ENCODE measurements around the gene CST7. TPM values are rescaled to one million over a fixed set of nuclear protein-coding genes. Genes with fewer than 3 reads are reported as not detected.

Gene CST7
- polyA plus RNA-seq, 2 of the 4 experiments (the other 2 are of a cell fraction): not detected

- 86% methylated on average over 2 of the region's 2 CpGs for WGBS (ENCODE audit: missing lambda C conversion rate)
- FAIRE-seq: peak; percentile 68
- ChIA-PET CTCF (interaction anchor here (0.7 kb wide), 1 partner anchor 23 kb away, joined by 3 read pairs; no protein-coding TSS in a partner anchor), POLR2A (no interaction called here)
- no peaks in the 10 kb centered on the region for H3K4me1 ChIP-seq
- TF ChIP-seq FOSL2 (IDR thresholded peaks at IDR 0.05): no peak
- no peak for TF ChIP-seq FOSL2 (CRISPR knock-in tag; IDR thresholded peaks at IDR 0.05)
- no peak for TF ChIP-seq HMGXB4 (CRISPR knock-in tag; IDR thresholded peaks at IDR 0.05; ENCODE audit: borderline replicate concordance)
- no peak for ATAC-seq
- no peak for DNase-seq (ENCODE audit: low read depth in 1 of 2, low spot score in 1 of 2)
- H3K27ac ChIP-seq: no peak overlapping the region
- H3K4me3 ChIP-seq: no peak overlapping the region
- no peak overlapping the region for H3K4me2 ChIP-seq
- no peaks in the 10 kb centered on the region for H3K9me3 ChIP-seq
These were observed 11.8 kb downstream of the CST7 start for GRCh38 chr20:24960861-24961260.

- Histone ChIP-seq H3K27ac (no peak overlapping the region), H3K4me3 (no peak overlapping the region), H3K4me2 (no peak overlapping the region), H3K9me3 (no peaks in the 10 kb centered on the region), H3K4me1 (no peaks in the 10 kb centered on the region)
- DNase-seq (ENCODE audit: low read depth in 1 of 2, low spot score in 1 of 2) (no peak), ATAC-seq (no peak), FAIRE-seq (no peak)
- ChIA-PET CTCF (interaction anchor here (1.0 to 1.5 kb wide), 3 partner anchors 31 to 144 kb away, joined by 3 to 4 read pairs (median 3); no protein-coding TSS in a partner anchor), POLR2A (no interaction called here)
- 91% methylated on average over 20 of the region's 20 CpGs for WGBS (ENCODE audit: missing lambda C conversion rate)
- TF ChIP-seq CTCF (IDR thresholded peaks at IDR 0.05): no peak
- no peak for TF ChIP-seq JUN (IDR thresholded peaks at IDR 0.05)
- TF ChIP-seq ZSCAN20 (CRISPR knock-in tag; IDR thresholded peaks at IDR 0.05): no peak
- TF ChIP-seq CBX2 (IDR thresholded peaks at IDR 0.05; ENCODE audit: borderline replicate concordance, low read depth): no peak
- no peak for TF ChIP-seq SMC3 (IDR thresholded peaks at IDR 0.05)
- no peak for TF ChIP-seq KDM5A (IDR thresholded peaks at IDR 0.05)
- TF ChIP-seq RARB (CRISPR knock-in tag; IDR thresholded peaks at IDR 0.05): no peak
- TF ChIP-seq ATOH8 (CRISPR knock-in tag; IDR thresholded peaks at IDR 0.05; ENCODE audit: low read depth): no peak
- no peak for TF ChIP-seq CHD2 (IDR thresholded peaks at IDR 0.05; ENCODE audit: low read length, partially characterized antibody)
- TF ChIP-seq HMGXB4 (CRISPR knock-in tag; IDR thresholded peaks at IDR 0.05; ENCODE audit: borderline replicate concordance): no peak
- TF ChIP-seq RFX5 (IDR thresholded peaks at IDR 0.05): no peak
- TF ChIP-seq CHD4 (IDR thresholded peaks at IDR 0.05; ENCODE audit: borderline replicate concordance): no peak
- no peak for TF ChIP-seq E2F6 (IDR thresholded peaks at IDR 0.05; ENCODE audit: borderline replicate concordance, low read depth)
- TF ChIP-seq FOSL2 (IDR thresholded peaks at IDR 0.05): no peak
- TF ChIP-seq FOSL2 (CRISPR knock-in tag; IDR thresholded peaks at IDR 0.05): no peak
- no peak for TF ChIP-seq HOXB13 (CRISPR knock-in tag; IDR thresholded peaks at IDR 0.05; ENCODE audit: low read depth)
- no peak for TF ChIP-seq RNF2 (IDR thresholded peaks at IDR 0.05; ENCODE audit: borderline replicate concordance, low read depth)
- TF ChIP-seq HEYL (CRISPR knock-in tag; IDR thresholded peaks at IDR 0.05): no peak
- no peak for TF ChIP-seq MAX (IDR thresholded peaks at IDR 0.05)
These were observed 12.5 kb downstream of the CST7 start for GRCh38 chr20:24961384-24962181.
